Inflammatory macrophage treated with lipopolysaccharide for 1 hour (primary cell): Measurements from ENCODE around the gene BTBD9.

Experiments used
- DNase-seq, 2 donors: peaks; one replicate each; pipeline ENCODE4 v3.0.0-alpha.2; 2020 to 2022

The BTBD9 gene

GRCh38 chr6:38187811-38188590, 451.7 kb downstream of the BTBD9 start:
- DNase-seq = no peak

GRCh38 chr6:38187325-38187724, 452.4 kb downstream of the BTBD9 start:
- no peak for DNase-seq

- DNase-seq = no peak
Measured at GRCh38 chr6:38185752-38186151, 454.0 kb downstream of the BTBD9 start.

- DNase-seq = no peak
Measured at GRCh38 chr6:38185244-38185643, 454.5 kb downstream of the BTBD9 start.

- no peak for DNase-seq
Measured at GRCh38 chr6:38184585-38185080, 455.1 kb downstream of the BTBD9 start.

GRCh38 chr6:38183856-38184584, 455.7 kb downstream of the BTBD9 start:
- DNase-seq = no peak

GRCh38 chr6:38182426-38182825, 457.3 kb downstream of the BTBD9 start:
- DNase-seq = no peak

GRCh38 chr6:38180586-38180985, 459.1 kb downstream of the BTBD9 start:
- no peak for DNase-seq

- DNase-seq = no peak
Measured at GRCh38 chr6:38179794-38180430, 459.8 kb downstream of the BTBD9 start.

- DNase-seq = no peak
Measured at GRCh38 chr6:38179300-38179699, 460.4 kb downstream of the BTBD9 start.

- no peak for DNase-seq
Measured at GRCh38 chr6:38178584-38178886, 461.2 kb downstream of the BTBD9 start.

- DNase-seq = no peak
Measured at GRCh38 chr6:38177882-38178583, 461.7 kb downstream of the BTBD9 start.

- DNase-seq = no peak
Measured at GRCh38 chr6:38176797-38177751, 462.7 kb downstream of the BTBD9 start.

- no peak for DNase-seq
Measured at GRCh38 chr6:38175786-38176185, 463.9 kb downstream of the BTBD9 start.

GRCh38 chr6:38174806-38175495, 464.8 kb downstream of the BTBD9 start:
- DNase-seq = no peak

GRCh38 chr6:38174315-38174714, 465.4 kb downstream of the BTBD9 start:
- DNase-seq = no peak

GRCh38 chr6:38173909-38174308, 465.8 kb downstream of the BTBD9 start:
- no peak for DNase-seq

- no peak for DNase-seq
Measured at GRCh38 chr6:38172739-38173410, 466.9 kb downstream of the BTBD9 start.

GRCh38 chr6:38171997-38172738, 467.6 kb downstream of the BTBD9 start:
- no peak for DNase-seq
